GM12878 (cell line): ENCODE data around the gene ROCK2. TPM values are rescaled to one million over a fixed set of nuclear protein-coding genes. Genes with fewer than 3 reads are reported as not detected.

Experiments used
- ATAC-seq: fragments of 200-7000 bp; cut with Tn5 transposase; 3 replicates; pipeline ENCODE4 v1.9.1; 2020; ENCODE audit warnings: mild to moderate bottlenecking, moderate library complexity
- BruUV-seq: library from RNA; stranded (reverse); fragments of 400-500 nt; replicated peaks from 2 replicates; lab custom pipeline; 2021; lab: Mats Ljungman, UMichigan
- CTCF ChIA-PET: fragments of 300-600 bp; sonication (Branson Sonifier 250); formaldehyde crosslinking; extraction: SDS; loops from one replicate; lab custom pipeline; 2021; ENCODE audit warnings: inconsistent platforms; lab: Yijun Ruan, JAX
- POLR2A ChIA-PET: fragments of 350-600 bp; formaldehyde crosslinking; extraction: SDS; loops from one replicate; lab custom pipeline; 2021; ENCODE audit warnings: inconsistent platforms; lab: Charles Lee
- RAD21 ChIA-PET: fragments of 300-600 bp; sonication (Branson Sonifier 250); formaldehyde crosslinking; loops from one replicate; lab custom pipeline; 2023; ENCODE audit warnings: antibody characterized with exemption; ENCODE audit not compliant: unreplicated experiment; lab: Charles Lee
- SMC1A ChIA-PET: fragments of 300-600 bp; sonication (Branson Sonifier 250); formaldehyde crosslinking; loops from one replicate; lab custom pipeline; 2023; ENCODE audit not compliant: unreplicated experiment, uncharacterized antibody; lab: Charles Lee
- DNase-seq: peaks from one replicate; pipeline ENCODE4 v3.0.0-alpha.2; 2011; ENCODE audit warnings: low read depth, low spot score
- FAIRE-seq: peaks from 3 replicates; lab custom pipeline; 2011; peaks lifted over from hg19 to GRCh38; lab: Jason Lieb, UNC
- H2AFZ ChIP-seq: 2 replicates; pipeline ENCODE4 v1.6.0; 2011; ENCODE audit warnings: low read depth, low read length, control low read depth; ENCODE audit not compliant: control insufficient read depth
- H3K27ac ChIP-seq: 2 replicates; pipeline ENCODE4 v1.5.1; 2011; ENCODE audit warnings: control low read depth; ENCODE audit not compliant: control insufficient read depth, insufficient read depth
- H3K27me3 ChIP-seq, 2 experiments: replicated peaks in 1 of 2; 2 replicates each; pipeline versions ENCODE4 v1.6.0 to v1.6.1; 2011; ENCODE audit warnings: low read length in 1 of 2; ENCODE audit not compliant: control insufficient read depth in 2 of 2, insufficient read depth in 2 of 2
- H3K36me3 ChIP-seq, 2 experiments: 2 replicates each; pipeline ENCODE4 v1.5.1; 2011; ENCODE audit warnings: low read length in 1 of 2; ENCODE audit not compliant: control insufficient read depth in 2 of 2, insufficient read depth in 2 of 2
- H3K4me1 ChIP-seq: 2 replicates; pipeline ENCODE4 v1.6.1; 2011; ENCODE audit warnings: mild to moderate bottlenecking, low read length, moderate library complexity, mixed read lengths; ENCODE audit not compliant: control insufficient read depth, insufficient read depth
- H3K4me2 ChIP-seq: 2 replicates; pipeline ENCODE4 v1.6.0; 2011; ENCODE audit warnings: control low read depth; ENCODE audit not compliant: control insufficient read depth, insufficient read depth
- H3K4me3 ChIP-seq: fragments of 200-600 bp; sonication (generic); 2 replicates; pipeline ENCODE4 v1.5.1; 2016
- H3K79me2 ChIP-seq: 2 replicates; pipeline ENCODE4 v1.6.0; 2011; ENCODE audit warnings: low read length; ENCODE audit not compliant: control insufficient read depth, insufficient read depth
- H3K9ac ChIP-seq: 2 replicates; pipeline ENCODE4 v1.8.0; 2011; ENCODE audit warnings: low read length, control low read depth, mixed read lengths; ENCODE audit not compliant: control insufficient read depth, insufficient read depth
- H3K9me3 ChIP-seq: replicated peaks from 3 replicates; pipeline ENCODE4 v1.5.1; 2011; ENCODE audit warnings: mild to moderate bottlenecking, low read length; ENCODE audit not compliant: control insufficient read depth, insufficient read depth
- H4K20me1 ChIP-seq: 2 replicates; pipeline ENCODE4 v1.6.0; 2011; ENCODE audit not compliant: control insufficient read depth, insufficient read depth
- BMI1 ChIP-seq: fragments of 450-650 bp; IDR thresholded peaks from 2 replicates; pipeline ENCODE4 v1.6.1; 2016; ENCODE audit warnings: mild to moderate bottlenecking, moderate library complexity, borderline replicate concordance
- MEF2A ChIP-seq: IDR thresholded peaks from 2 replicates; pipeline ENCODE4 v1.6.1; 2011; ENCODE audit warnings: low read depth, mild to moderate bottlenecking, low read length, moderate library complexity; ENCODE audit not compliant: insufficient read depth
- MYC ChIP-seq: IDR thresholded peaks from 2 replicates; pipeline ENCODE4 v1.6.1; 2011; ENCODE audit warnings: mild to moderate bottlenecking, low read length, moderate library complexity, inconsistent platforms; ENCODE audit not compliant: insufficient read depth, insufficient replicate concordance, insufficient read length, severe bottlenecking
- NRF1 ChIP-seq: conservative IDR thresholded peaks from 2 replicates; pipeline ENCODE4 v1.6.1; 2011; ENCODE audit warnings: mild to moderate bottlenecking, low read depth, low read length, improper control_type of control experiment
- RUNX3 ChIP-seq: IDR thresholded peaks from 2 replicates; pipeline ENCODE4 v1.6.1; 2012; ENCODE audit warnings: low read length, inconsistent platforms
- SPI1 ChIP-seq: IDR thresholded peaks from 2 replicates; pipeline ENCODE4 v1.6.1; 2011; ENCODE audit warnings: low read depth, mild to moderate bottlenecking, low read length, moderate library complexity, borderline replicate concordance; ENCODE audit not compliant: insufficient read depth
- TAF1 ChIP-seq: IDR thresholded peaks from 2 replicates; pipeline ENCODE4 v1.6.1; 2011; ENCODE audit warnings: mild to moderate bottlenecking, low read depth, low read length, borderline replicate concordance
- YY1 ChIP-seq: IDR thresholded peaks from 2 replicates; pipeline ENCODE4 v1.6.1; 2011; ENCODE audit warnings: low read depth, mild to moderate bottlenecking, low read length
- WGBS: methylation state at CpG from one replicate; pipeline ENCODE4 v1.1.6; 2016; ENCODE audit warnings: low lambda C conversion rate; ENCODE audit not compliant: insufficient replicate concordance, insufficient coverage; ENCODE audit errors: missing lambda C conversion rate; 5-methylcytosine and 5-hydroxymethylcytosine counted together
- in situ Hi-C: fragments of 300-500 bp; cut with MboI; formaldehyde crosslinking; loops from 9 replicates; pipeline ENCODE4 v1.14.3; 2018; ENCODE audit warnings: mixed read lengths
- intact Hi-C: fragments of 100-400 bp; cut with micrococcal nuclease; formaldehyde crosslinking; loops from one replicate; pipeline ENCODE4 v1.14.2; 2022; ENCODE audit not compliant: unreplicated experiment
- polyA plus RNA-seq, 11 experiments: library from polyadenylated mRNA; depleted of rRNA in 4 of 11; unstranded in 6 of 11; stranded (reverse) in 5 of 11; fragments of >200 nt; fragmentation: Nextera tagmentation in 4 of 11; fragmentation: Illumina TruSeq in 1 of 11; extraction: Ambion mirVana in 4 of 11; extraction: Trizol in 1 of 11; gene quantifications; 1 replicate in 1 of 11; 2 replicates in 10 of 11; pipeline versions ENCODE4 v1.2.1 to v1.2.3, GENCODE V29; 2011 to 2016; ENCODE audit warnings: inconsistent platforms in 2 of 11, missing spikeins in 2 of 11, low read depth in 1 of 11
- total RNA-seq, 4 experiments: library from RNA; depleted of rRNA in 3 of 4; stranded (reverse); fragments of >200 nt in 3 of 4; fragmentation: Illumina TruSeq in 1 of 4; extraction: Trizol in 1 of 4; gene quantifications; 2 replicates each; pipeline versions ENCODE4 v1.2.1 to v1.2.3, GENCODE V29; 2013 to 2021
- TF ChIP-seq, protein P1 (sequence below): IDR thresholded peaks from 2 replicates; pipeline ENCODE4 v1.6.1; 2012; ENCODE audit warnings: improper control_type of control experiment, low read depth, low read length; ENCODE audit not compliant: insufficient replicate concordance
- TF ChIP-seq, protein P2 (sequence below): fragments of 450-650 bp; IDR thresholded peaks from 2 replicates; pipeline ENCODE4 v1.6.1; 2018; ENCODE audit warnings: mild to moderate bottlenecking, low read depth, moderate library complexity; ENCODE audit not compliant: partially characterized antibody
- TF ChIP-seq, protein P3 (sequence below): IDR thresholded peaks from 2 replicates; pipeline ENCODE4 v1.6.1; 2011; ENCODE audit warnings: borderline replicate concordance, low read depth, mild to moderate bottlenecking, moderate library complexity, mixed read lengths, low read length; ENCODE audit not compliant: insufficient read depth; ENCODE audit errors: extremely low read length
- TF ChIP-seq, protein P4 (sequence below): fragments of 450-650 bp; IDR thresholded peaks from 2 replicates; pipeline ENCODE4 v1.6.1; 2017; ENCODE audit warnings: low read depth, mild to moderate bottlenecking, moderate library complexity

Gene ROCK2
- total and polyA plus RNA-seq, 10 of the 15 experiments (the other 5 are each of a cell fraction or from before 2014, with no cell fraction given), result 4.6 to 22.1 (median 8.3) TPM

DNA sequence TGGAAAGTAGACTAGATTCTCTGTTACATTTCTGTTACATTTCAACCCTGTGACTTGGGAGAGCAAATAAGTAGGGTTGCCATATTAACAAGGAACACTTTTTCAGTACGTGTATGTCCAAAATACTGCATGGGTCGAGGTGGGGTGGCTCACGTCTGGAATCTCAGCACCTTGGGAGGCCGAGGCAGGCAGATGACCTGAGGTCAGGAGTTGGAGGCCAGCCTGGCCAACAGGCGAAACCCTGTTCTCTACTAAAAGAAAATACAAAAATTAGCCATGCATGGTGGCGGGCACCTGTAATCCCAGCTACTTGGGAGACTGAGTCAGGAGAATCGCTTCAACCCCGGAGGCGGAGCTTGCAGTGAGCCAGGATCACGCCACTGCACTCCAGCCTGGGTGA is 178.0 kb downstream of the ROCK2 start:
- no peak overlapping the region for H2AFZ ChIP-seq
- ATAC-seq, result no peak
- H3K4me3 ChIP-seq, result no peak overlapping the region
- H3K9me3 ChIP-seq, result no peaks in the 10 kb centered on the region
- intact Hi-C loops (no loop called here), in situ Hi-C loops (no loop called here)
- DNase-seq, result no peak
- ChIA-PET SMC1A (no interaction called here), RAD21 (no interaction called here), CTCF (no interaction called here), POLR2A (no interaction called here)
- no peaks in the 10 kb centered on the region for H4K20me1 ChIP-seq
- no peaks in the 10 kb centered on the region for H3K4me1 ChIP-seq
- WGBS, result 83% methylated on average over 10 of the region's 10 CpGs
- no peak overlapping the region for H3K9ac ChIP-seq
- H3K27me3 ChIP-seq, result no peaks in the 10 kb centered on the region
- BruUV-seq, result no TSS peak
- H3K4me2 ChIP-seq, result no peak overlapping the region
- FAIRE-seq, result no peak
- no peaks in the 10 kb centered on the region for H3K79me2 ChIP-seq
- H3K27ac ChIP-seq, result no peak overlapping the region
- no peaks in the 10 kb centered on the region for H3K36me3 ChIP-seq
- TF ChIP-seq MEF2A (no peak), MYC (no peak), TAF1 (no peak), RUNX3 (no peak), SPI1 (no peak), YY1 (no peak), BMI1 (no peak), NRF1 (no peak)
- TF ChIP-seq, protein P1, sequence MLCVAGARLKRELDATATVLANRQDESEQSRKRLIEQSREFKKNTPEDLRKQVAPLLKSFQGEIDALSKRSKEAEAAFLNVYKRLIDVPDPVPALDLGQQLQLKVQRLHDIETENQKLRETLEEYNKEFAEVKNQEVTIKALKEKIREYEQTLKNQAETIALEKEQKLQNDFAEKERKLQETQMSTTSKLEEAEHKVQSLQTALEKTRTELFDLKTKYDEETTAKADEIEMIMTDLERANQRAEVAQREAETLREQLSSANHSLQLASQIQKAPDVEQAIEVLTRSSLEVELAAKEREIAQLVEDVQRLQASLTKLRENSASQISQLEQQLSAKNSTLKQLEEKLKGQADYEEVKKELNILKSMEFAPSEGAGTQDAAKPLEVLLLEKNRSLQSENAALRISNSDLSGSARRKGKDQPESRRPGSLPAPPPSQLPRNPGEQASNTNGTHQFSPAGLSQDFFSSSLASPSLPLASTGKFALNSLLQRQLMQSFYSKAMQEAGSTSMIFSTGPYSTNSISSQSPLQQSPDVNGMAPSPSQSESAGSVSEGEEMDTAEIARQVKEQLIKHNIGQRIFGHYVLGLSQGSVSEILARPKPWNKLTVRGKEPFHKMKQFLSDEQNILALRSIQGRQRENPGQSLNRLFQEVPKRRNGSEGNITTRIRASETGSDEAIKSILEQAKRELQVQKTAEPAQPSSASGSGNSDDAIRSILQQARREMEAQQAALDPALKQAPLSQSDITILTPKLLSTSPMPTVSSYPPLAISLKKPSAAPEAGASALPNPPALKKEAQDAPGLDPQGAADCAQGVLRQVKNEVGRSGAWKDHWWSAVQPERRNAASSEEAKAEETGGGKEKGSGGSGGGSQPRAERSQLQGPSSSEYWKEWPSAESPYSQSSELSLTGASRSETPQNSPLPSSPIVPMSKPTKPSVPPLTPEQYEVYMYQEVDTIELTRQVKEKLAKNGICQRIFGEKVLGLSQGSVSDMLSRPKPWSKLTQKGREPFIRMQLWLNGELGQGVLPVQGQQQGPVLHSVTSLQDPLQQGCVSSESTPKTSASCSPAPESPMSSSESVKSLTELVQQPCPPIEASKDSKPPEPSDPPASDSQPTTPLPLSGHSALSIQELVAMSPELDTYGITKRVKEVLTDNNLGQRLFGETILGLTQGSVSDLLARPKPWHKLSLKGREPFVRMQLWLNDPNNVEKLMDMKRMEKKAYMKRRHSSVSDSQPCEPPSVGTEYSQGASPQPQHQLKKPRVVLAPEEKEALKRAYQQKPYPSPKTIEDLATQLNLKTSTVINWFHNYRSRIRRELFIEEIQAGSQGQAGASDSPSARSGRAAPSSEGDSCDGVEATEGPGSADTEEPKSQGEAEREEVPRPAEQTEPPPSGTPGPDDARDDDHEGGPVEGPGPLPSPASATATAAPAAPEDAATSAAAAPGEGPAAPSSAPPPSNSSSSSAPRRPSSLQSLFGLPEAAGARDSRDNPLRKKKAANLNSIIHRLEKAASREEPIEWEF, result no peak
- TF ChIP-seq, protein P2, sequence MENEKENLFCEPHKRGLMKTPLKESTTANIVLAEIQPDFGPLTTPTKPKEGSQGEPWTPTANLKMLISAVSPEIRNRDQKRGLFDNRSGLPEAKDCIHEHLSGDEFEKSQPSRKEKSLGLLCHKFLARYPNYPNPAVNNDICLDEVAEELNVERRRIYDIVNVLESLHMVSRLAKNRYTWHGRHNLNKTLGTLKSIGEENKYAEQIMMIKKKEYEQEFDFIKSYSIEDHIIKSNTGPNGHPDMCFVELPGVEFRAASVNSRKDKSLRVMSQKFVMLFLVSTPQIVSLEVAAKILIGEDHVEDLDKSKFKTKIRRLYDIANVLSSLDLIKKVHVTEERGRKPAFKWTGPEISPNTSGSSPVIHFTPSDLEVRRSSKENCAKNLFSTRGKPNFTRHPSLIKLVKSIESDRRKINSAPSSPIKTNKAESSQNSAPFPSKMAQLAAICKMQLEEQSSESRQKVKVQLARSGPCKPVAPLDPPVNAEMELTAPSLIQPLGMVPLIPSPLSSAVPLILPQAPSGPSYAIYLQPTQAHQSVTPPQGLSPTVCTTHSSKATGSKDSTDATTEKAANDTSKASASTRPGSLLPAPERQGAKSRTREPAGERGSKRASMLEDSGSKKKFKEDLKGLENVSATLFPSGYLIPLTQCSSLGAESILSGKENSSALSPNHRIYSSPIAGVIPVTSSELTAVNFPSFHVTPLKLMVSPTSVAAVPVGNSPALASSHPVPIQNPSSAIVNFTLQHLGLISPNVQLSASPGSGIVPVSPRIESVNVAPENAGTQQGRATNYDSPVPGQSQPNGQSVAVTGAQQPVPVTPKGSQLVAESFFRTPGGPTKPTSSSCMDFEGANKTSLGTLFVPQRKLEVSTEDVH, result no peak
- TF ChIP-seq, protein P3, sequence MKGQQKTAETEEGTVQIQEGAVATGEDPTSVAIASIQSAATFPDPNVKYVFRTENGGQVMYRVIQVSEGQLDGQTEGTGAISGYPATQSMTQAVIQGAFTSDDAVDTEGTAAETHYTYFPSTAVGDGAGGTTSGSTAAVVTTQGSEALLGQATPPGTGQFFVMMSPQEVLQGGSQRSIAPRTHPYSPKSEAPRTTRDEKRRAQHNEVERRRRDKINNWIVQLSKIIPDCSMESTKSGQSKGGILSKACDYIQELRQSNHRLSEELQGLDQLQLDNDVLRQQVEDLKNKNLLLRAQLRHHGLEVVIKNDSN, result no peak
- TF ChIP-seq, protein P4, sequence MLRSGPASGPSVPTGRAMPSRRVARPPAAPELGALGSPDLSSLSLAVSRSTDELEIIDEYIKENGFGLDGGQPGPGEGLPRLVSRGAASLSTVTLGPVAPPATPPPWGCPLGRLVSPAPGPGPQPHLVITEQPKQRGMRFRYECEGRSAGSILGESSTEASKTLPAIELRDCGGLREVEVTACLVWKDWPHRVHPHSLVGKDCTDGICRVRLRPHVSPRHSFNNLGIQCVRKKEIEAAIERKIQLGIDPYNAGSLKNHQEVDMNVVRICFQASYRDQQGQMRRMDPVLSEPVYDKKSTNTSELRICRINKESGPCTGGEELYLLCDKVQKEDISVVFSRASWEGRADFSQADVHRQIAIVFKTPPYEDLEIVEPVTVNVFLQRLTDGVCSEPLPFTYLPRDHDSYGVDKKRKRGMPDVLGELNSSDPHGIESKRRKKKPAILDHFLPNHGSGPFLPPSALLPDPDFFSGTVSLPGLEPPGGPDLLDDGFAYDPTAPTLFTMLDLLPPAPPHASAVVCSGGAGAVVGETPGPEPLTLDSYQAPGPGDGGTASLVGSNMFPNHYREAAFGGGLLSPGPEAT, result no peak
